ENCODE data around the gene TRIM24. TPM values are rescaled to one million over a fixed set of nuclear protein-coding genes. Genes with fewer than 3 reads are reported as not detected.

The TRIM24 gene
- total and polyA plus RNA-seq, 2 of the 13 experiments (the other 11 are each of a cell fraction or from before 2014, with no cell fraction given), result 100 to 106 TPM

- TF ChIP-seq ZNF407 (CRISPR knock-in tag; IDR thresholded peaks at IDR 0.05; ENCODE audit: not compliant biosample characterization), result no peak
- no peak for TF ChIP-seq ZNF263 (CRISPR knock-in tag; IDR thresholded peaks at IDR 0.05)
- peak; percentile 26 for TF ChIP-seq POGK (CRISPR knock-in tag; conservative IDR thresholded peaks at IDR 0.05)
- no peak for TF ChIP-seq MAFG (CRISPR knock-in tag; IDR thresholded peaks at IDR 0.05)
- no peak for TF ChIP-seq ZNF703 (CRISPR knock-in tag; IDR thresholded peaks at IDR 0.05; ENCODE audit: borderline replicate concordance)
- peak; percentile 94 for TF ChIP-seq PPARG (CRISPR knock-in tag; conservative IDR thresholded peaks at IDR 0.05)
- TF ChIP-seq PBX2 (CRISPR knock-in tag; IDR thresholded peaks at IDR 0.05), result no peak
- no peak for TF ChIP-seq NCOA5 (CRISPR knock-in tag; IDR thresholded peaks at IDR 0.05)
- peak; percentile 48; the same call in 1 of the 2 replicates for TF ChIP-seq MLX (CRISPR knock-in tag; IDR thresholded peaks at IDR 0.05)
- TF ChIP-seq GABPA (IDR thresholded peaks at IDR 0.05; ENCODE audit: low read depth, low read length), result no peak
- peak; percentile 47; the same call in 1 of the 2 replicates for TF ChIP-seq GABPA (CRISPR knock-in tag; IDR thresholded peaks at IDR 0.05; ENCODE audit: low read depth)
- TF ChIP-seq ASH2L (IDR thresholded peaks at IDR 0.05; ENCODE audit: insufficient read length, low read depth, low read length), result peak; percentile 52
- TF ChIP-seq ZNF879 (CRISPR knock-in tag; IDR thresholded peaks at IDR 0.05), result no peak
- no peak for TF ChIP-seq TCF12 (IDR thresholded peaks at IDR 0.05)
- TF ChIP-seq TCF12 (CRISPR knock-in tag; IDR thresholded peaks at IDR 0.05), result no peak; the same call in 1 of the 2 replicates
- peak; percentile 90 for TF ChIP-seq PHF21A (CRISPR knock-in tag; IDR thresholded peaks at IDR 0.05)
- peak; percentile 16; the same call in 1 of the 2 replicates for TF ChIP-seq ZNF605 (CRISPR knock-in tag; IDR thresholded peaks at IDR 0.05)
- TF ChIP-seq SP4 (CRISPR knock-in tag; IDR thresholded peaks at IDR 0.05), result no peak
- no peak; the same call in 1 of the 2 replicates for TF ChIP-seq ZMYM2 (CRISPR knock-in tag; IDR thresholded peaks at IDR 0.05)
Measured at GRCh38 chr7:138565451-138566114, 105.5 kb downstream of the TRIM24 start (continued).
